PFSK-1 (cell line): ENCODE data around the gene GHR.

ENCODE experiments used
- POLR2AphosphoS5 ChIP-seq: IDR thresholded peaks from 2 replicates; pipeline ENCODE4 v1.6.1; 2012; ENCODE audit warnings: low read depth, mild to moderate bottlenecking, control low read depth, low read length, moderate library complexity
- SIN3A ChIP-seq: IDR thresholded peaks from 2 replicates; pipeline ENCODE4 v1.6.1; 2012; ENCODE audit warnings: mild to moderate bottlenecking, low read length, moderate library complexity, borderline replicate concordance; ENCODE audit not compliant: insufficient read depth
- TAF1 ChIP-seq: IDR thresholded peaks from 2 replicates; pipeline ENCODE4 v1.6.1; 2012; ENCODE audit warnings: low read length, control low read depth, borderline replicate concordance; ENCODE audit not compliant: insufficient read depth
- TF ChIP-seq, protein P1 (sequence below), 2 experiments: IDR thresholded peaks; 2 replicates each; pipeline versions ENCODE4 v1.6.1 to v1.8.0; 2011 to 2012; ENCODE audit warnings: low read depth in 2 of 2, low read length in 2 of 2, control low read depth in 1 of 2, inconsistent platforms in 1 of 2, mild to moderate bottlenecking in 1 of 2, moderate library complexity in 1 of 2; ENCODE audit not compliant: insufficient read depth in 1 of 2

DNA sequence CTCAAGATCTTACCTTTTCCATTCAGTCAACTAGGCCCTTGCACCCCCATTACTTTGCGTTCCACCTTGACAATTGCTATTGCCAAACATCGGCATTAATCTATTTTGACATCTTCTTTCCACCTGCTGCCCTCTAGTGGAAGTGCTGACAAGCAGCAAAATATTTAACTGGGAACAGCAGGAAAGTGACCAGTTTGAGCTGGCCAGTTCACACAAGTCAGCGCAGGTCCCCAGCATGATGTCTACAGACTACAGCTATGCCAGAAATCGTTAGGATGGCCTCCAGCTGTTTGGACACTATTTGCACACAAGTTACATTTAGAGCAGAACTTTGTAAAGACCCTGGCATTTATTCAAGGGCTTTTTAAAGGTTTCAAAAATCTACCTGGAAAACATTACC is 160.1 kb downstream of the GHR start:
- TF ChIP-seq TAF1 (no peak), SIN3A (no peak), POLR2AphosphoS5 (no peak)
- TF ChIP-seq, protein P1, sequence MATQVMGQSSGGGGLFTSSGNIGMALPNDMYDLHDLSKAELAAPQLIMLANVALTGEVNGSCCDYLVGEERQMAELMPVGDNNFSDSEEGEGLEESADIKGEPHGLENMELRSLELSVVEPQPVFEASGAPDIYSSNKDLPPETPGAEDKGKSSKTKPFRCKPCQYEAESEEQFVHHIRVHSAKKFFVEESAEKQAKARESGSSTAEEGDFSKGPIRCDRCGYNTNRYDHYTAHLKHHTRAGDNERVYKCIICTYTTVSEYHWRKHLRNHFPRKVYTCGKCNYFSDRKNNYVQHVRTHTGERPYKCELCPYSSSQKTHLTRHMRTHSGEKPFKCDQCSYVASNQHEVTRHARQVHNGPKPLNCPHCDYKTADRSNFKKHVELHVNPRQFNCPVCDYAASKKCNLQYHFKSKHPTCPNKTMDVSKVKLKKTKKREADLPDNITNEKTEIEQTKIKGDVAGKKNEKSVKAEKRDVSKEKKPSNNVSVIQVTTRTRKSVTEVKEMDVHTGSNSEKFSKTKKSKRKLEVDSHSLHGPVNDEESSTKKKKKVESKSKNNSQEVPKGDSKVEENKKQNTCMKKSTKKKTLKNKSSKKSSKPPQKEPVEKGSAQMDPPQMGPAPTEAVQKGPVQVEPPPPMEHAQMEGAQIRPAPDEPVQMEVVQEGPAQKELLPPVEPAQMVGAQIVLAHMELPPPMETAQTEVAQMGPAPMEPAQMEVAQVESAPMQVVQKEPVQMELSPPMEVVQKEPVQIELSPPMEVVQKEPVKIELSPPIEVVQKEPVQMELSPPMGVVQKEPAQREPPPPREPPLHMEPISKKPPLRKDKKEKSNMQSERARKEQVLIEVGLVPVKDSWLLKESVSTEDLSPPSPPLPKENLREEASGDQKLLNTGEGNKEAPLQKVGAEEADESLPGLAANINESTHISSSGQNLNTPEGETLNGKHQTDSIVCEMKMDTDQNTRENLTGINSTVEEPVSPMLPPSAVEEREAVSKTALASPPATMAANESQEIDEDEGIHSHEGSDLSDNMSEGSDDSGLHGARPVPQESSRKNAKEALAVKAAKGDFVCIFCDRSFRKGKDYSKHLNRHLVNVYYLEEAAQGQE (IDR thresholded peaks at IDR 0.05; ENCODE audit: insufficient read depth in 1 of 2, low read depth in 2 of 2, low read length in 2 of 2): no peak
